K562 (cell line): Measurements from ENCODE around the gene PDHX. TPM values are rescaled to one million over a fixed set of nuclear protein-coding genes. Genes with fewer than 3 reads are reported as not detected.
A peak's percentile ranks its signal among the peaks of the same experiment; 100 is the strongest.

Experiments used
- CBFA2T3 ChIP-seq: fragments of 450-650 bp; IDR thresholded peaks from 2 replicates; pipeline ENCODE4 v1.6.1; 2017
- CCNT2 ChIP-seq: IDR thresholded peaks from 2 replicates; pipeline ENCODE4 v1.6.1; 2011; ENCODE audit warnings: borderline replicate concordance, low read depth, mild to moderate bottlenecking, moderate library complexity, mixed read lengths, low read length; ENCODE audit not compliant: insufficient read length; ENCODE audit errors: extremely low read depth
- ESRRA ChIP-seq: fragments of 450-650 bp; IDR thresholded peaks from 2 replicates; pipeline ENCODE4 v1.6.1; 2014; ENCODE audit warnings: low read depth, mild to moderate bottlenecking, moderate library complexity, borderline replicate concordance
- KHSRP ChIP-seq: fragments of 450-650 bp; IDR thresholded peaks from 2 replicates; pipeline ENCODE4 v1.6.1; 2017
- MAFG ChIP-seq: fragments of 450-650 bp; conservative IDR thresholded peaks from 2 replicates; pipeline ENCODE4 v1.6.1; 2016; ENCODE audit warnings: missing genetic modification characterization, missing compliant biosample characterization
- RAD21 ChIP-seq, 2 experiments: fragments of 250-450 bp in 1 of 2; fragments of 450-650 bp in 1 of 2; sonication (Bioruptor Pico) in 1 of 2; formaldehyde crosslinking in 1 of 2; IDR thresholded peaks in 1 of 2; conservative IDR thresholded peaks in 1 of 2; 2 replicates each; pipeline versions ENCODE4 v1.4.0 to v1.8.0; 2020 to 2022; ENCODE audit warnings: mild to moderate bottlenecking in 2 of 2, moderate library complexity in 1 of 2
- TAF1 ChIP-seq: IDR thresholded peaks from 2 replicates; pipeline ENCODE4 v1.6.1; 2011; ENCODE audit warnings: mild to moderate bottlenecking, low read length, moderate library complexity; ENCODE audit not compliant: insufficient read depth, control insufficient read depth, severe bottlenecking; ENCODE audit errors: extremely low read depth
- TCF3 ChIP-seq: sonication (generic); formaldehyde crosslinking; IDR thresholded peaks from 2 replicates; pipeline ENCODE4 v1.4.0; 2020; ENCODE audit warnings: mild to moderate bottlenecking, missing genetic modification reagents
- ZNF699 ChIP-seq: fragments of 250-450 bp; sonication (Bioruptor Pico); IDR thresholded peaks from 2 replicates; pipeline ENCODE4 v1.8.0; 2021; ENCODE audit warnings: mild to moderate bottlenecking, moderate library complexity; ENCODE audit not compliant: insufficient replicate concordance
- polyA plus RNA-seq, 8 experiments: library from polyadenylated mRNA; depleted of rRNA in 4 of 8; stranded (reverse) in 5 of 8; unstranded in 3 of 8; fragments of >200 nt; fragmentation: Nextera tagmentation in 2 of 8; fragmentation: Illumina TruSeq in 1 of 8; extraction: Ambion mirVana in 2 of 8; extraction: Trizol in 1 of 8; gene quantifications; 2 replicates each; pipeline versions ENCODE4 v1.2.1 to v1.2.3, GENCODE V29; 2011 to 2014; ENCODE audit warnings: inconsistent platforms in 1 of 8, missing spikeins in 1 of 8
- total RNA-seq, 7 experiments: library from RNA; depleted of rRNA in 6 of 7; stranded (reverse); fragments of >200 nt in 6 of 7; fragmentation: Illumina TruSeq in 2 of 7; extraction: Trizol in 2 of 7; gene quantifications; 2 replicates each; pipeline versions ENCODE4 v1.2.1 to v1.2.3, GENCODE V29; 2011 to 2021; ENCODE audit warnings: low replicate concordance in 1 of 7
- TF ChIP-seq, protein P1 (sequence below): IDR thresholded peaks from 2 replicates; pipeline ENCODE4 v1.6.1; 2016; ENCODE audit warnings: missing genetic modification characterization, missing compliant biosample characterization
- TF ChIP-seq, protein P2 (sequence below): fragments of 450-650 bp; formaldehyde crosslinking; IDR thresholded peaks from 2 replicates; pipeline ENCODE4 v1.4.0; 2020; ENCODE audit warnings: mild to moderate bottlenecking, moderate library complexity
- TF ChIP-seq, protein P3 (sequence below), 3 experiments: IDR thresholded peaks in 2 of 3; conservative IDR thresholded peaks in 1 of 3; 2 replicates each; pipeline ENCODE4 v1.5.1; 2011 to 2012; ENCODE audit warnings: low read length in 3 of 3, mild to moderate bottlenecking in 3 of 3, control low read depth in 2 of 3, improper control_type of control experiment in 1 of 3, inconsistent platforms in 1 of 3, low read depth in 1 of 3, mixed read lengths in 1 of 3, moderate library complexity in 1 of 3; ENCODE audit not compliant: insufficient read depth in 2 of 3
- TF ChIP-seq, protein P4 (sequence below), 2 experiments: fragments of 450-650 bp; formaldehyde crosslinking in 1 of 2; IDR thresholded peaks; 2 replicates each; pipeline versions ENCODE4 v1.4.0 to v1.6.1; 2014 to 2020; ENCODE audit warnings: mild to moderate bottlenecking in 2 of 2, borderline replicate concordance in 1 of 2, low read depth in 1 of 2

Gene PDHX
- total and polyA plus RNA-seq, 9 of the 15 experiments (the other 6 are each of a cell fraction or from before 2014, with no cell fraction given) = 20.8 to 43.5 (median 31.2) TPM

DNA sequence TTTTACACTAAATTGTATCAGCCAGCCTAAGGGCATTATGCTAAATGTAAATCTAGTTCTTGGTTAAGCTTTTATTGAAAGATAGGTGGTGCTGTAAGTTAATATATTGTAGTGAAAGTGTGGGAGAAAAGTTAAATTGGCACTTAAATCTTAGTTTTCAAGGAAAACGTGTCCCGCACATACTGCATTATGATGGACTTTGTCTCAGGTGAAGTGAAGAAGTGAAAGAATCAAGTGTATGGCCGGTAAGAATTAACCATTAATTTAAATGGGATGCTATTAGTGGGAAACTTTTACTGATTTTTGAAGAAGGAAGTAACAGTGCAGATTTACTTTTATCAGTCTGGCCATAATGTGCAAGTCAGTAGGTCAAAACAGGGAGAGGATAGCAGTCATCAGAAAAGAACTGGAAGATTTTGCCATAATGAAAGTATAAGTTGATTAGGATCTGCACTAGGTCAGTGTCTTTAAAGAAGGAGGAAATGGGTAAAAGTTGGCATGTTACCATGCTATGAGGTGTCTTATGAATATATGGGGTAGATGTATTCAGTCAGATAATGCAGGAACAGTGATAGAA lies 81.6 kb downstream of the PDHX start (continued):
- TF ChIP-seq CCNT2 (no peak), MAFG (tag) (0 out of 2 replicates have a peak, but pooled peaks have one; percentile 6), ZNF699 (CRISPR knock-in tag) (no peak), KHSRP (no peak), TCF3 (0 out of 2 replicates have a peak, but pooled peaks have one; percentile 22), ESRRA (no peak), CBFA2T3 (0 out of 2 replicates have a peak, but pooled peaks have one; percentile 15), TAF1 (no peak), RAD21 (CRISPR knock-in tag; conservative IDR thresholded peaks at IDR 0.05 in 1 of 2, IDR thresholded peaks at IDR 0.05 in 1 of 2) (peak; percentile 87 to 92)
- TF ChIP-seq, protein P1, sequence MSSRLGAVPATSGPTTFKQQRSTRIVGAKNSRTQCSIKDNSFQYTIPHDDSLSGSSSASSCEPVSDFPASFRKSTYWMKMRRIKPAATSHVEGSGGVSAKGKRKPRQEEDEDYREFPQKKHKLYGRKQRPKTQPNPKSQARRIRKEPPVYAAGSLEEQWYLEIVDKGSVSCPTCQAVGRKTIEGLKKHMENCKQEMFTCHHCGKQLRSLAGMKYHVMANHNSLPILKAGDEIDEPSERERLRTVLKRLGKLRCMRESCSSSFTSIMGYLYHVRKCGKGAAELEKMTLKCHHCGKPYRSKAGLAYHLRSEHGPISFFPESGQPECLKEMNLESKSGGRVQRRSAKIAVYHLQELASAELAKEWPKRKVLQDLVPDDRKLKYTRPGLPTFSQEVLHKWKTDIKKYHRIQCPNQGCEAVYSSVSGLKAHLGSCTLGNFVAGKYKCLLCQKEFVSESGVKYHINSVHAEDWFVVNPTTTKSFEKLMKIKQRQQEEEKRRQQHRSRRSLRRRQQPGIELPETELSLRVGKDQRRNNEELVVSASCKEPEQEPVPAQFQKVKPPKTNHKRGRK (tag) = no peak
- TF ChIP-seq, protein P2, sequence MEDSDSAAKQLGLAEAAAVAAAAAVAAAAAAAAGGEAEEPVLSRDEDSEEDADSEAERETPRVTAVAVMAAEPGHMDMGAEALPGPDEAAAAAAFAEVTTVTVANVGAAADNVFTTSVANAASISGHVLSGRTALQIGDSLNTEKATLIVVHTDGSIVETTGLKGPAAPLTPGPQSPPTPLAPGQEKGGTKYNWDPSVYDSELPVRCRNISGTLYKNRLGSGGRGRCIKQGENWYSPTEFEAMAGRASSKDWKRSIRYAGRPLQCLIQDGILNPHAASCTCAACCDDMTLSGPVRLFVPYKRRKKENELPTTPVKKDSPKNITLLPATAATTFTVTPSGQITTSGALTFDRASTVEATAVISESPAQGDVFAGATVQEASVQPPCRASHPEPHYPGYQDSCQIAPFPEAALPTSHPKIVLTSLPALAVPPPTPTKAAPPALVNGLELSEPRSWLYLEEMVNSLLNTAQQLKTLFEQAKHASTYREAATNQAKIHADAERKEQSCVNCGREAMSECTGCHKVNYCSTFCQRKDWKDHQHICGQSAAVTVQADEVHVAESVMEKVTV = peak; percentile 86
- TF ChIP-seq, protein P3, sequence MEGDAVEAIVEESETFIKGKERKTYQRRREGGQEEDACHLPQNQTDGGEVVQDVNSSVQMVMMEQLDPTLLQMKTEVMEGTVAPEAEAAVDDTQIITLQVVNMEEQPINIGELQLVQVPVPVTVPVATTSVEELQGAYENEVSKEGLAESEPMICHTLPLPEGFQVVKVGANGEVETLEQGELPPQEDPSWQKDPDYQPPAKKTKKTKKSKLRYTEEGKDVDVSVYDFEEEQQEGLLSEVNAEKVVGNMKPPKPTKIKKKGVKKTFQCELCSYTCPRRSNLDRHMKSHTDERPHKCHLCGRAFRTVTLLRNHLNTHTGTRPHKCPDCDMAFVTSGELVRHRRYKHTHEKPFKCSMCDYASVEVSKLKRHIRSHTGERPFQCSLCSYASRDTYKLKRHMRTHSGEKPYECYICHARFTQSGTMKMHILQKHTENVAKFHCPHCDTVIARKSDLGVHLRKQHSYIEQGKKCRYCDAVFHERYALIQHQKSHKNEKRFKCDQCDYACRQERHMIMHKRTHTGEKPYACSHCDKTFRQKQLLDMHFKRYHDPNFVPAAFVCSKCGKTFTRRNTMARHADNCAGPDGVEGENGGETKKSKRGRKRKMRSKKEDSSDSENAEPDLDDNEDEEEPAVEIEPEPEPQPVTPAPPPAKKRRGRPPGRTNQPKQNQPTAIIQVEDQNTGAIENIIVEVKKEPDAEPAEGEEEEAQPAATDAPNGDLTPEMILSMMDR (IDR thresholded peaks at IDR 0.05 in 2 of 3, conservative IDR thresholded peaks at IDR 0.05 in 1 of 3; ENCODE audit: insufficient read depth in 2 of 3, low read depth in 1 of 3, low read length in 3 of 3) = peak in 2 of 3 experiments; percentile 39 to 60; a peak in 2 of 6 replicates
- TF ChIP-seq, protein P4, sequence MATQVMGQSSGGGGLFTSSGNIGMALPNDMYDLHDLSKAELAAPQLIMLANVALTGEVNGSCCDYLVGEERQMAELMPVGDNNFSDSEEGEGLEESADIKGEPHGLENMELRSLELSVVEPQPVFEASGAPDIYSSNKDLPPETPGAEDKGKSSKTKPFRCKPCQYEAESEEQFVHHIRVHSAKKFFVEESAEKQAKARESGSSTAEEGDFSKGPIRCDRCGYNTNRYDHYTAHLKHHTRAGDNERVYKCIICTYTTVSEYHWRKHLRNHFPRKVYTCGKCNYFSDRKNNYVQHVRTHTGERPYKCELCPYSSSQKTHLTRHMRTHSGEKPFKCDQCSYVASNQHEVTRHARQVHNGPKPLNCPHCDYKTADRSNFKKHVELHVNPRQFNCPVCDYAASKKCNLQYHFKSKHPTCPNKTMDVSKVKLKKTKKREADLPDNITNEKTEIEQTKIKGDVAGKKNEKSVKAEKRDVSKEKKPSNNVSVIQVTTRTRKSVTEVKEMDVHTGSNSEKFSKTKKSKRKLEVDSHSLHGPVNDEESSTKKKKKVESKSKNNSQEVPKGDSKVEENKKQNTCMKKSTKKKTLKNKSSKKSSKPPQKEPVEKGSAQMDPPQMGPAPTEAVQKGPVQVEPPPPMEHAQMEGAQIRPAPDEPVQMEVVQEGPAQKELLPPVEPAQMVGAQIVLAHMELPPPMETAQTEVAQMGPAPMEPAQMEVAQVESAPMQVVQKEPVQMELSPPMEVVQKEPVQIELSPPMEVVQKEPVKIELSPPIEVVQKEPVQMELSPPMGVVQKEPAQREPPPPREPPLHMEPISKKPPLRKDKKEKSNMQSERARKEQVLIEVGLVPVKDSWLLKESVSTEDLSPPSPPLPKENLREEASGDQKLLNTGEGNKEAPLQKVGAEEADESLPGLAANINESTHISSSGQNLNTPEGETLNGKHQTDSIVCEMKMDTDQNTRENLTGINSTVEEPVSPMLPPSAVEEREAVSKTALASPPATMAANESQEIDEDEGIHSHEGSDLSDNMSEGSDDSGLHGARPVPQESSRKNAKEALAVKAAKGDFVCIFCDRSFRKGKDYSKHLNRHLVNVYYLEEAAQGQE (IDR thresholded peaks at IDR 0.05; ENCODE audit: borderline replicate concordance) = peak; percentile 73; the same call in 1 of the 2 replicates
- TF ChIP-seq, protein P4 (CRISPR knock-in tag; IDR thresholded peaks at IDR 0.05; ENCODE audit: low read depth) = no peak
